Breast epithelium (tissue), 3 donors: ENCODE measurements around the gene DBF4.

Experiments
- CTCF ChIP-seq, 3 donors: fragments of 450-650 bp; IDR thresholded peaks; one replicate each; pipeline ENCODE4 v1.5.1; 2016 to 2017; ENCODE audit warnings: antibody characterized with exemption in 3 of 3, mild to moderate bottlenecking in 3 of 3, moderate library complexity in 3 of 3
- POLR2A ChIP-seq: fragments of 450-650 bp; IDR thresholded peaks from one replicate; pipeline ENCODE4 v1.6.1; 2016; ENCODE audit warnings: antibody characterized with exemption, mild to moderate bottlenecking, moderate library complexity

GRCh38 chr7:87941138-87941537 lies 64.8 kb downstream of the DBF4 start:
- TF ChIP-seq CTCF (IDR thresholded peaks at IDR 0.05) (no peak), POLR2A (no peak)
